ENCODE measurements around the gene KIAA1549. TPM values are rescaled to one million over a fixed set of nuclear protein-coding genes. Genes with fewer than 3 reads are reported as not detected.

The KIAA1549 gene
- total RNA-seq, 1 donor: 3.3 TPM

DNA sequence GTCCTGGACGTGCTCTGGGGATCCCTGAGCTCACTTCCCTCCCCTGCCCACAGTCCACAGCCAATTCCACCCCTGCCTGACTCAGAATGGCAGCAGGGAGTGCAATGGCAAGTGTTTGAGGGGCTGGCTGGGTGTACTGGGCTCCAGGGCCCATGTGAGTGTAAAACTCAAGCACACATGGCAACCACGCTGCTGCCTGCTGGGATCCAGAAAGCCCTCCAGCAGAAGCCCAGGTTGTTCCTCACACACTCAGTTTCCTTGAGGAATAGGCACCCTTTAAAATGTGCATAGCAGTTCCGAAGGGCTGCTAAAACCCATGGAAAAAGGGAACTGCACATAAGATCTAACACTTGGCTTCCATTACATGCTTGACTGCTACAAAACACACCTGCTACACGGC is 171.8 kb downstream of the KIAA1549 start:
- no peak overlapping the region for H3K27ac ChIP-seq (ENCODE audit: low read depth, low read length)
- no peak overlapping the region for H3K4me3 ChIP-seq (ENCODE audit: insufficient read depth, low read length)
- no peak overlapping the region for H2AFZ ChIP-seq (ENCODE audit: low read length)
- TF ChIP-seq, protein P1, sequence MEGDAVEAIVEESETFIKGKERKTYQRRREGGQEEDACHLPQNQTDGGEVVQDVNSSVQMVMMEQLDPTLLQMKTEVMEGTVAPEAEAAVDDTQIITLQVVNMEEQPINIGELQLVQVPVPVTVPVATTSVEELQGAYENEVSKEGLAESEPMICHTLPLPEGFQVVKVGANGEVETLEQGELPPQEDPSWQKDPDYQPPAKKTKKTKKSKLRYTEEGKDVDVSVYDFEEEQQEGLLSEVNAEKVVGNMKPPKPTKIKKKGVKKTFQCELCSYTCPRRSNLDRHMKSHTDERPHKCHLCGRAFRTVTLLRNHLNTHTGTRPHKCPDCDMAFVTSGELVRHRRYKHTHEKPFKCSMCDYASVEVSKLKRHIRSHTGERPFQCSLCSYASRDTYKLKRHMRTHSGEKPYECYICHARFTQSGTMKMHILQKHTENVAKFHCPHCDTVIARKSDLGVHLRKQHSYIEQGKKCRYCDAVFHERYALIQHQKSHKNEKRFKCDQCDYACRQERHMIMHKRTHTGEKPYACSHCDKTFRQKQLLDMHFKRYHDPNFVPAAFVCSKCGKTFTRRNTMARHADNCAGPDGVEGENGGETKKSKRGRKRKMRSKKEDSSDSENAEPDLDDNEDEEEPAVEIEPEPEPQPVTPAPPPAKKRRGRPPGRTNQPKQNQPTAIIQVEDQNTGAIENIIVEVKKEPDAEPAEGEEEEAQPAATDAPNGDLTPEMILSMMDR (IDR thresholded peaks at IDR 0.05; ENCODE audit: extremely low read depth, low read depth, low read length): no peak
- H3K79me2 ChIP-seq (ENCODE audit: insufficient read depth, low read length): no peaks in the 10 kb centered on the region
- H3K9me3 ChIP-seq (ENCODE audit: low read depth, low read length): no peaks in the 10 kb centered on the region
- H4K20me1 ChIP-seq (ENCODE audit: insufficient read depth, low read length): no peaks in the 10 kb centered on the region
- no peak overlapping the region for H3K4me2 ChIP-seq (ENCODE audit: insufficient read depth, low read length)
- H3K4me1 ChIP-seq (ENCODE audit: insufficient read depth, low read length): no peaks in the 10 kb centered on the region
- no peaks in the 10 kb centered on the region for H3K36me3 ChIP-seq (ENCODE audit: insufficient read depth, low read length)
- no peaks in the 10 kb centered on the region for H3K27me3 ChIP-seq (ENCODE audit: insufficient read depth, low read length)
- no peak for DNase-seq (ENCODE audit: insufficient read length, low spot score, missing footprints)

DNA sequence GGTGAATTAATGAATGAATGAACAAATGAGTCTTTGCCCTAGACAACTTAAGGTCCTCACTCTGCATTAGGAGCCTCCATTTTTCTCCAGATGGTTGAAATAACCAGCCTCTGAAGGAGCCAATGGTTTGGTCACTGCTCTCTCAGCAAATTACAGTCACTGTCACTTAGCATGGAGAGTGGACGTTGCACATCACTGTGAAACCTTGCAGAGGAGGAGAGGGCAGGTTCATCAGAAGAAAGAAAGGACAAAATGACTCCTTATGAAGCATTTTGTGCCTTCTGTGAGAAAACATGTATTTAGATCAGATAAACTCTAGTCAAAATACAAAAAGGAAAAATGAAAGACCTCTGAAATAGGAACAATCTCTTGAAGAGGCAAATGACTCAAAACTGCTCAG is 176.6 kb downstream of the KIAA1549 start:
- no peaks in the 10 kb centered on the region for H3K36me3 ChIP-seq (ENCODE audit: insufficient read depth, low read length)

DNA sequence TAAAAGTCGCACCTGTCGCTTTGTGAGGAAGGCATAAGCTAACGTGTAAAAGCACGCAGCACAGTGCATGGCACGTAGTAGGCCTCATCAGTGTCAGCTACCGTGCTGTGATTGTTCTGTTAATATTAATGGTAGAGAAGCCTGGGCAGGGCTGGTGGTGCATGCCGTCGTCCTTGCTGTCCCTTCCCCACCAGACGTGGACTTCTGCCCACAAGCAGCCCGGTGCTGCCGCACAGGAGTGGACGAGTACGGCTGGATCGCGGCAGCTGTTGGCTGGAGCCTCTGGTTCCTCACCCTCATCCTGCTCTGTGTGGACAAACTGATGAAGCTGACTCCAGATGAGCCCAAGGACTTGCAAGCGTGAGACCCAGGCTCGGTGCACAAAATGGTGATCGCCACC is 178.5 kb downstream of the KIAA1549 start:
- Histone ChIP-seq H2AFZ (ENCODE audit: low read length) (no peak overlapping the region), H3K4me3 (ENCODE audit: insufficient read depth, low read length) (no peak overlapping the region), H3K4me2 (ENCODE audit: insufficient read depth, low read length) (no peak overlapping the region), H3K79me2 (ENCODE audit: insufficient read depth, low read length) (no peaks in the 10 kb centered on the region), H4K20me1 (ENCODE audit: insufficient read depth, low read length) (no peaks in the 10 kb centered on the region), H3K36me3 (ENCODE audit: insufficient read depth, low read length) (no peaks in the 10 kb centered on the region), H3K27ac (ENCODE audit: low read depth, low read length) (no peak overlapping the region), H3K27me3 (ENCODE audit: insufficient read depth, low read length) (no peaks in the 10 kb centered on the region), H3K4me1 (ENCODE audit: insufficient read depth, low read length) (no peaks in the 10 kb centered on the region), H3K9me3 (ENCODE audit: low read depth, low read length) (no peaks in the 10 kb centered on the region)
- TF ChIP-seq, protein P1 (IDR thresholded peaks at IDR 0.05; ENCODE audit: extremely low read depth, low read depth, low read length): no peak
- DNase-seq (ENCODE audit: insufficient read length, low spot score, missing footprints): no peak

More for the DNA sequence above, 176.6 kb downstream of the KIAA1549 start:
- no peak for DNase-seq (ENCODE audit: insufficient read length, low spot score, missing footprints)
- no peak overlapping the region for H3K27ac ChIP-seq (ENCODE audit: low read depth, low read length)
- no peaks in the 10 kb centered on the region for H3K27me3 ChIP-seq (ENCODE audit: insufficient read depth, low read length)
- TF ChIP-seq, protein P1 (IDR thresholded peaks at IDR 0.05; ENCODE audit: extremely low read depth, low read depth, low read length): no peak
- no peaks in the 10 kb centered on the region for H3K9me3 ChIP-seq (ENCODE audit: low read depth, low read length)
- H3K4me2 ChIP-seq (ENCODE audit: insufficient read depth, low read length): no peak overlapping the region
- no peaks in the 10 kb centered on the region for H3K4me1 ChIP-seq (ENCODE audit: insufficient read depth, low read length)
- no peak overlapping the region for H3K4me3 ChIP-seq (ENCODE audit: insufficient read depth, low read length)
- no peak overlapping the region for H2AFZ ChIP-seq (ENCODE audit: low read length)
- H4K20me1 ChIP-seq (ENCODE audit: insufficient read depth, low read length): no peaks in the 10 kb centered on the region
- no peaks in the 10 kb centered on the region for H3K79me2 ChIP-seq (ENCODE audit: insufficient read depth, low read length)

DNA sequence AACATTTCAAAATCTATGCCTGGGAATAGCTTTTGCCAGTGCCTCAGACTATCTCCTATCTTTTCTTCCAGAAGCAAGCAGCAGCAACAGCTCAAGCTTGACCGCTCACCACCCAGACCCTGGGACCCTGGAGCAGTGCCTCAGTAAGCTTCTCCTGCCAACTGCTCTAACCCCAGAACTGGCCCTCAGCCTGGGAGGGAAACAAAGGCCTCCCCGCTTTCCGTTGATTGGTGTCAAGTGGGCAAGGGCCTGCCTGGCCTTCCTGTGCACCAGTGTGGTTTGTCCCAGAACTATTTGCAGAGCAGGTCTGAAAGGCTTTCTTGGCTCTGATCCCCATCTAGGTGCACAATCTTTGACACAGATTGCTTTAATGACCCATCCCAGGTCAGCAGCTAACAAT is 179.9 kb downstream of the KIAA1549 start:
- no peaks in the 10 kb centered on the region for H3K36me3 ChIP-seq (ENCODE audit: insufficient read depth, low read length)
- no peaks in the 10 kb centered on the region for H4K20me1 ChIP-seq (ENCODE audit: insufficient read depth, low read length)
- no peak for DNase-seq (ENCODE audit: insufficient read length, low spot score, missing footprints)
- TF ChIP-seq, protein P1 (IDR thresholded peaks at IDR 0.05; ENCODE audit: extremely low read depth, low read depth, low read length): no peak
- H3K79me2 ChIP-seq (ENCODE audit: insufficient read depth, low read length): no peaks in the 10 kb centered on the region
- no peak overlapping the region for H3K4me3 ChIP-seq (ENCODE audit: insufficient read depth, low read length)
- H2AFZ ChIP-seq (ENCODE audit: low read length): no peak overlapping the region
- no peaks in the 10 kb centered on the region for H3K4me1 ChIP-seq (ENCODE audit: insufficient read depth, low read length)
- H3K9me3 ChIP-seq (ENCODE audit: low read depth, low read length): no peaks in the 10 kb centered on the region
- no peaks in the 10 kb centered on the region for H3K27me3 ChIP-seq (ENCODE audit: insufficient read depth, low read length)
- H3K4me2 ChIP-seq (ENCODE audit: insufficient read depth, low read length): no peak overlapping the region
- no peak overlapping the region for H3K27ac ChIP-seq (ENCODE audit: low read depth, low read length)

All from osteoblast (primary cell).